ENCODE data around the gene ZKSCAN5. TPM values are rescaled to one million over a fixed set of nuclear protein-coding genes. Genes with fewer than 3 reads are reported as not detected.
"Not testable (repeated sequence)": the region's sequence is repeated elsewhere in the genome, so short reads cannot be mapped to it uniquely, and the experiment has no call there.

Gene ZKSCAN5
- total and polyA plus RNA-seq, 2 donors (not counting 1 experiment from before 2014, with no cell fraction given): 3.1 to 10.9 TPM

GRCh38 chr7:99563650-99564049, 59.2 kb downstream of the ZKSCAN5 start:
- Histone ChIP-seq H3K27me3 (replicated peaks in 1 of 4; ENCODE audit: control extremely low read depth in 1 of 4, control insufficient read depth in 3 of 4, insufficient read depth in 4 of 4, low read length in 3 of 4) (no peaks in the 10 kb centered on the region), H2AFZ (ENCODE audit: insufficient read depth, low read depth, low read length, poor library complexity, severe bottlenecking) (no peak overlapping the region), H3K27ac (ENCODE audit: low read length in 2 of 2) (no peak overlapping the region), H3K4me1 (ENCODE audit: control insufficient read depth in 2 of 2, insufficient read depth in 2 of 2, low read length in 2 of 2) (peaks cover 7 to 12% of the 10 kb centered on the region in 2 donors), H3K9me3 (ENCODE audit: control extremely low read depth in 1 of 3, control insufficient read depth in 2 of 3, insufficient read depth in 1 of 3, low read length in 2 of 3) (no peaks in the 10 kb centered on the region), H3K79me2 (ENCODE audit: control insufficient read depth, insufficient read depth, low read length) (peaks cover 53% of the 10 kb centered on the region), H4K20me1 (ENCODE audit: control insufficient read depth, insufficient read depth, low read length, poor library complexity, severe bottlenecking) (peaks cover 32% of the 10 kb centered on the region), H3K36me3 (replicated peaks in 1 of 2; ENCODE audit: control extremely low read depth in 1 of 2, control insufficient read depth in 1 of 2, extremely low read depth in 1 of 2, insufficient read depth in 2 of 2, low read length in 1 of 2) (peaks cover 31 to 55% of the 10 kb centered on the region in 2 experiments), H3K9ac (ENCODE audit: low read length) (no peak overlapping the region), H3K4me2 (replicated peaks; ENCODE audit: low read depth, low read length, poor library complexity, severe bottlenecking) (no peak overlapping the region), H3K4me3 (ENCODE audit: control extremely low read depth in 1 of 5, extremely low read depth in 1 of 5, insufficient read depth in 1 of 5, low read depth in 2 of 5, low read length in 4 of 5) (no peak overlapping the region)
- Mint-ChIP-seq H3K4me3 (no peak overlapping the region), H3K27me3 (no peaks in the 10 kb centered on the region), H3K4me1 (peaks cover 29% of the 10 kb centered on the region), H3K9me3 (ENCODE audit: insufficient read depth) (no peaks in the 10 kb centered on the region), H3K27ac (no peak overlapping the region)
- ChIA-PET POLR2A (no interaction called here), CTCF (no interaction called here)
- intact Hi-C loops (cut with micrococcal nuclease): no loop called here
- TF ChIP-seq EZH2 (IDR thresholded peaks at IDR 0.05; ENCODE audit: borderline replicate concordance, insufficient read depth, low read depth, low read length, poor library complexity, severe bottlenecking) (no peak), CTCF (IDR thresholded peaks at IDR 0.05) (no peak)
- 98% methylated on average over 7 of the region's 10 CpGs for WGBS (ENCODE audit: insufficient coverage)
- ATAC-seq (ENCODE audit: low read depth) (no peak), DNase-seq (no peak)

GRCh38 chr7:99568770-99569169, 64.3 kb downstream of the ZKSCAN5 start:
- H3K4me2 ChIP-seq (replicated peaks; ENCODE audit: low read depth, low read length, poor library complexity, severe bottlenecking); CTCF ChIA-PET; H3K27ac Mint-ChIP-seq; H3K4me1 ChIP-seq (ENCODE audit: control insufficient read depth in 2 of 2, insufficient read depth in 2 of 2, low read length in 2 of 2); intact Hi-C loops (cut with micrococcal nuclease); DNase-seq; H3K4me3 Mint-ChIP-seq; H3K27me3 ChIP-seq (replicated peaks in 1 of 4; ENCODE audit: control extremely low read depth in 1 of 4, control insufficient read depth in 3 of 4, insufficient read depth in 4 of 4, low read length in 3 of 4); H3K4me3 ChIP-seq (ENCODE audit: control extremely low read depth in 1 of 5, extremely low read depth in 1 of 5, insufficient read depth in 1 of 5, low read depth in 2 of 5, low read length in 4 of 5); POLR2A ChIA-PET; H2AFZ ChIP-seq (ENCODE audit: insufficient read depth, low read depth, low read length, poor library complexity, severe bottlenecking); ATAC-seq (ENCODE audit: low read depth); H3K9me3 ChIP-seq (ENCODE audit: control extremely low read depth in 1 of 3, control insufficient read depth in 2 of 3, insufficient read depth in 1 of 3, low read length in 2 of 3); H3K9ac ChIP-seq (ENCODE audit: low read length); H3K9me3 Mint-ChIP-seq (ENCODE audit: insufficient read depth); H3K4me1 Mint-ChIP-seq; H3K27me3 Mint-ChIP-seq; H3K27ac ChIP-seq (ENCODE audit: low read length in 2 of 2): not testable (repeated sequence)
- Histone ChIP-seq H3K79me2 (ENCODE audit: control insufficient read depth, insufficient read depth, low read length) (peaks cover 20% of the 10 kb centered on the region), H4K20me1 (ENCODE audit: control insufficient read depth, insufficient read depth, low read length, poor library complexity, severe bottlenecking) (peaks cover 22% of the 10 kb centered on the region), H3K36me3 (replicated peaks in 1 of 2; ENCODE audit: control extremely low read depth in 1 of 2, control insufficient read depth in 1 of 2, extremely low read depth in 1 of 2, insufficient read depth in 2 of 2, low read length in 1 of 2) (peaks cover 18 to 53% of the 10 kb centered on the region in 2 experiments)
- WGBS (ENCODE audit: insufficient coverage): 94% methylated on average over 2 of the region's 7 CpGs

All from B cell (primary cell).